ENCODE data around the gene ADSL.

The ADSL gene

DNA sequence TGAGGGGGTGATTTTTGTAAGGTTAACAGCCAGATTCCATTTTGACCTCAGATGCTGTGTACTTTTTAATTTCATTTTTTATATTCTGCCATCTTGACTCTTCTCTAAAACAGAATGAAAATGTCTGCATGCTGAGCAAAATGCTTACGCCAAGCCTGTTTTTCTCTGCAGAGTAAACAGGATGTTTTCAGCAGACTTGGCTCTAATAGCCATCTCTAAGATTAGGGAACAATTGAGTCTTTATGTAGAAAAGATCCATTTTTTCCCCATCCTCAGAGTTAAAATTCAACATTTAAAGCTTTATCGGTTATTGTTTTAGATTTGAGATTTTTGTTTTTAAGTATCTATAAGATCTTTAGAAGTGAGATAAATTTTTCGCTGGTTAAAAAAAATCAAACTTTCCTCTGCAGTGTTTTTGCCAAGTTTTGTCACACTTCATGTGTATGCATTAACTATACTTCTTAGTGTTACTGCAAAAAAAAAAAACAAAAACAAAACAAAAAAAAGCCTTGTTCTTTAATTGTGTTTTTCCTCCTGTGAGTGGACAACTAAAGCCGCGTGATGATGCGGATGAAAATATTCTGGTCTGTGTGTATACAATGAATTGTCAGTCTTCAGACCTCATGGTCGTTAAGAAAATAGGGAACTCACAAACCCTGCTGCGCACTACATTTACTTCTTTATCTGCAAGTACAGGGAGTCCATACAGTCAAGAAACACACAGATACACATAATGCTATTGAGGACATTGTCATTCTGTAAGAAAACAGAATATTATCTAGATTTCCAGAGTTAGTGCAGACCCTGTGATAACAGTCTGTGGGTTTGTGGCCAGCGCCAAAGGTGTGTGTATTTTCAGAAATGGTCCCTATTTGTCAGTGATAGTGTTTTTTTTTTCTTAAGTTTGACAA, 17.5 kb upstream of the ADSL start:
- no peak for DNase-seq

DNA sequence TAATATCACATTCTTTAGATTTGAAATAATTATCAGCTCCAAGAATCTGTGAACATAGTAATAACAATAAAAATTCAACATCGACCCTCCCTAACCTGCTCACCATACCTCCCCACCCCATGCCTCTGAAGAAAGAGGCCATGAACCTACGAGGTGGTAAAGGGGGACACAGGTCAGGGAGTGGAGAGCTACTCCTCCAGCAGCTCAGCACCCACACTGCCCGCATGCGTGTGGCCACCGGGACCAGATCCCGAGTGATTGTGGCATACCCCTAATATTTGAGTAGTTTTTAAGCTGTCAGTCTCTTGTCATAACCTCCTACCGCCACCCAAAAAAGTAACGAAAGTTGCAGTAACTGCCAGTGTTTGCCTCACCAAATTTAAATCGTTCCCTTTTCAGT, 16.8 kb upstream of the ADSL start:
- no peak for DNase-seq

- no peak for DNase-seq
These were observed 16.2 kb upstream of the ADSL start for GRCh38 chr22:40330086-40330485.

DNA sequence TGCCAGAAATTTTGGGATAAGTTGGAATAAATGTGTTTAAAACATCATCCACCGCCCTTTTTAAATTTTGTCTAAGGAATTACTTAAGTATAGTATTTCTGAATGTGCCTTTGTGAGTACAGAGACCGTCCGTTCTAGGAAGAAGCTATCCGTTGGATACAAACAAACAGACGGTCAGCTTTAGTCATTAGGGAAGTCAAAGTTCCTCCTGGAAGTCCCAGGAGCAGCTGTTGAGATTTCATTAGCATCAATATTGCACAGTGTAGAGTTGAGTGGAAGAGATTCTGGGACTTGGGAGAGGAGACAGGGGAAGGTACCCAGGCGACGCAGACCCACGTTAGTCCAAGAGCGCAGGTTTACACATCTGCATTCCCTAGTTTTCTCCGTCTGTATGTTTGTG, 15.7 kb upstream of the ADSL start:
- no peak for DNase-seq

GRCh38 chr22:40331706-40332105, 14.6 kb upstream of the ADSL start:
- DNase-seq: no peak

- no peak for DNase-seq
These were observed 13.9 kb upstream of the ADSL start for GRCh38 chr22:40332319-40332781.

GRCh38 chr22:40334060-40334459, 12.2 kb upstream of the ADSL start:
- no peak for DNase-seq

GRCh38 chr22:40334899-40335298, 11.4 kb upstream of the ADSL start:
- no peak for DNase-seq

DNA sequence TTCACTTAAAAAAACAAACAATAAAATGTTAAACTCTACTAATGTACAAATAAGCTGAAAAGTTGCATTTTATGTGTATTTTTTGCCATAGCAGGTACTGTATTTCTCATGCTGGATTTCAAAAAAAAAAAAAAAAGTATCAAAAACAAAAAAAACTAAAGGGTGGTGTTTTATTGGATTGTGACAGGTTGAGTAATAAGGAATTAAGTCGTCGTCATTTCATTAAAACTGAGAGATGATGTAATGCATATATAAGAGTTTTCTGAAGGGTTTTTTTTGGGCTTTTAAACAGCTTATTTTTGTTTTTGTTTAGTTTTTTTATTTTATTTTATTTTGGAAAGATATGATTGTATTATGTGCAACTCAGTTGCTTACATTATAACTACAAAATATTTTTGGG, 10.9 kb upstream of the ADSL start:
- no peak for DNase-seq

- no peak for DNase-seq
These were observed 6.3 kb upstream of the ADSL start for GRCh38 chr22:40340044-40340443.

DNA sequence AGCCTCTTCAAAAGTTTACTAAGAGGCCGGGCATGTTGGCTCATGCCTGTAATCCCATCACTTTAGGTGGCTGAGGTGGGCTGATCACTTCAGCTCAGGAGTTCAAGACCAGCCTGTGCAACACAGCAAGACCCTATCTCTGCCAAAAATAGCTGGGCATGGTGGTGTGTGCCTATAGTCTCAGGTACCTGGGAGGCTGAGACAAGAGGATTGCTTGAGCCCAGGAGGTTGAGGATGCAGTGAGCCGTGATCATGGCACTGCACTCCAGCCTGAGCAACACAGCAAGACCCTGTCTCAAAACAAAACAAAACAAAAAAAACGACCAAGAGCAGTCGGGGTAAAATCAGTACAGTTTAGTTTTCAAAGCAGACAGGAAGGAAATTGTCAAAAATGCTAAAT, 4.7 kb upstream of the ADSL start:
- no peak for DNase-seq

- DNase-seq: no peak
These were observed 3.8 kb upstream of the ADSL start for GRCh38 chr22:40342521-40342920.

DNA sequence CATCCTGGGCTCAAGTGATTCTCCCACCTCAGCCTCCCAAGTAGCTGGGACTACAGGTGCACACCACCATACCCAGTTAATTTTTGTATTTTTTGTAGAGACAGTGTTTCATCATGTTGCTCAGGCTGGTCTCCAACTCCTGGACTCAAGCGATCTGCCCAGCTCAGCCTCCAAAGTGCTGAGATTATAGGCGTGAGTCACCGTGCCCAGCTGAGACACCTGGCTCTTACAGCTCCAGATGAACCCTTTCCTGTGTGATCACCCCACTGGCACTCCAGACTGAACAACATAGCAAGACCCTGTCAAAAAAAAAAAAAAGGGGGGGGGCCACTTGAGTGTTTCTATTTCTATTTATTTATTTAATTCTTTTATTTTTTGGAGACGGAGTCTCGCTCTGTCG, 1.0 kb upstream of the ADSL start:
- DNase-seq: no peak

GRCh38 chr22:40345815-40346184, 500 bp upstream of the ADSL start:
- peak in 2 of 4 experiments; percentile 39 to 44 for DNase-seq

DNA sequence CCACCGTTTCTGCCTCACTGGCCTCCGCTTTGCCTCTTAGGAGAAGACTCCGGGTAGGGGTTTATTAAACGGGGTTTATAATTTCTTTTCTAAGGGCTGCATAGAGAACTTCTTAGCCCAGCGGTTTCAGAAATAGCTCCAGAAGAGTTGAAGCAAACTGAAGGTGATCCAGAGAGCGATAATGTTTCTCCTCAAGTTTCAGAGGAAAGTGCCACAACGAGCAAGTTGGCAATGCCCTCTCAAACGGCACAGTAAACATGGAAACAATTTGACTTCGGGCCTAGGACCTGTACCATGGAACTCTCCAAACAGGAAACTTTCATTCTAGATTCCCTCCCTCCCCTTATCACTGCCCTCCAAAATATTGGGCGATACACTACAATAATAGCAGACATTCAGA, 1.0 kb downstream of the ADSL start:
- no peak for DNase-seq

GRCh38 chr22:40348025-40348658, 1.8 kb downstream of the ADSL start:
- peak; percentile 27 to 43 (median 28) for DNase-seq

DNA sequence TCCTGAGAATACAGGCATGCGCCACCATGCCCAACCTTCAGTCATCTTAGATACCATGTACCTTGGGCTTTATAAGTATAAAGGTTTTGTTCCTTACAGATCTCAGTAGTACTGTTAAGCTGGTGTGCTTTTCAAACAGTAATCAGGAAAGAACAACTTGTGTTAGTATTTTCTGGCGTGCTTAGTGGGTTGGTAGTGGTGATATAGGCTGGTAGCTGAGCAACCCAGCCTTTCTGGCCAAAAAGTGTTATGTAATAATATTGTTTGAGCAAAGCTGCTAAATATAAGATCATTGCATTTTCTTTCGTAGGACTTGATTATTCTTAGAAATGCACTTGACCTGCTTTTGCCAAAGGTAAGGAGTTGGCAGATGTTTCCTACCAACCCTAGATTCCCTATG, 6.5 kb downstream of the ADSL start:
- no peak for DNase-seq

DNA sequence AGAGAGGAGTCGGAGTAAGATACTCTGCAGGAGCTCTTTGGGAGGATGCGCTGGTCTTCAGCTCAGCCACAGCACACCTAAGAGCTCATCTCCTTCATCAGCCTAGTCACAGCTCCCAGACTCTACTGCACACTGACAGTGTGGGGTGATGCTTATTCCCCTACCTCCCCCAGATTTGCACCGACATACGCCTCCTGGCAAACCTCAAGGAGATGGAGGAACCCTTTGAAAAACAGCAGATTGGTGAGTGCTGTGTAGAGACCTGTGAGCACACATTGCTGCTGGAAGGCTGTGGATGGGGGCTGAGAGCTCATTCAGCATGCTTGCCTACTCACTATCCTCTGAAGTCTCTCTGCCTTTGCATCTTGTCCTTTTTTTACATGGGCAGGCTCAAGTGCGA, 14.8 kb downstream of the ADSL start:
- DNase-seq: no peak

GRCh38 chr22:40363059-40363458, 16.8 kb downstream of the ADSL start:
- no peak for DNase-seq

- DNase-seq: no peak
These were observed 18.1 kb downstream of the ADSL start for GRCh38 chr22:40364431-40364830.

DNA sequence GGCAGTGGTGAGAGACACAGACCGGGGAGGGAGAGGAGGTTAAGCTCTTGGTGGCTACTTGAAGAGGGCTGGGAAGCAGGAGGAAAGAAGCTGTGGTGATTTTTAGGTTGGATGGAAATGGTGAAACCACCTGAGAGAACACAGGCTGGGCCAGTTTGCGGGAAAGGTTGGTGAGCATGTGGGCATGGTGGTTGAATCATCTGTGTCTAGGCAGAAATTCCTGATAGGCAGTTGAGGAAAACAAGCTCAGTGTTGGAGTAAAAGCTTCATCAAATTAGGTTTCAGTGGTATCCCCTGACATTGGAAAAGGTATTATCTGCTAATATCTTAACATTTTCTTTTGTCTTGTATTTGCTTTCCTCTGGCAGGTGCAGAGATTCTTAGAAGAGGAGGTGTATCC, 19.8 kb downstream of the ADSL start:
- no peak for DNase-seq

GRCh38 chr22:40367342-40367741, 21.0 kb downstream of the ADSL start:
- no peak for DNase-seq

DNA sequence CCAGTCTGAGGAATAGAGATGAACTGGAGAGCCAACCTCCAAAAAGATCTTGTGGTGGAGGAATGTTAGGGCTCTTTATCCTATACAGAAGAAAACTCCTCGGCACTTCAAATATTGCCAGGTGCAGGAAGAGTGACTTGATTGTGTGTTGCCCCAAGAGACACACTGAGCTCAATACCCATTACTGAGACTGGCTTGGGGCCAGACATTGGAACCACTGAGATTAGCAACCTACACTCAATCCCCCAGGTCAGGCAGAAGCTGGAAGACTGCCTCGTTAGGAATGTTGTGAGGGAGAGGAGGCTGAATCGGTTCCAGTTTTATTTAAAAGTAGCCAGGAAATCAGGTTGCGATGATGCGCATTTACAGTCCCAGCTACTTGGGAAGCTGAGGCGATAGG, 21.7 kb downstream of the ADSL start:
- DNase-seq: no peak

- no peak for DNase-seq
These were observed 22.5 kb downstream of the ADSL start for GRCh38 chr22:40368836-40369235.

DNA sequence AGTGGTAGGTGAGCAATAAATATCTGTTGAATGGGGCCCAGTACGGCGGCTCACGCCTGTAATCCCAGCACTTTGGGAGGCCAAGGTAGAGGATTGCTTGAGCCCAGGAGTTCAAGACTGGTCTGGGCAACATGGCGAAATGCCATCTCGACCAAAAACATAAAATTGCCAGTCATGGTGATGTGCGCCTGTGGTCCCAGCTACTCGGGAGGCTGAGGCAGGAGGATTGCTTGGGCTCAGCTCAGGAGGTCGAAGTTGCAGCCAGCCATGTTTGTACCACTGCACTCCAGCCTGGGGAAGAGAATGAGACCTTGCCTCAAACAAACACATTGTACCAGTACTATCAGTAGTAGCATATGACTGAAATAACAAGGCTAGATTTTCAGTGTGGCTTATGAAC, 28.3 kb downstream of the ADSL start:
- no peak for DNase-seq

All from activated CD4-positive, CD25-positive, alpha-beta regulatory T cell (primary cell).